ENCODE measurements around the gene ZNF681.
"Not testable (repeated sequence)": the region's sequence is repeated elsewhere in the genome, so short reads cannot be mapped to it uniquely, and the experiment has no call there.

Gene ZNF681

DNA sequence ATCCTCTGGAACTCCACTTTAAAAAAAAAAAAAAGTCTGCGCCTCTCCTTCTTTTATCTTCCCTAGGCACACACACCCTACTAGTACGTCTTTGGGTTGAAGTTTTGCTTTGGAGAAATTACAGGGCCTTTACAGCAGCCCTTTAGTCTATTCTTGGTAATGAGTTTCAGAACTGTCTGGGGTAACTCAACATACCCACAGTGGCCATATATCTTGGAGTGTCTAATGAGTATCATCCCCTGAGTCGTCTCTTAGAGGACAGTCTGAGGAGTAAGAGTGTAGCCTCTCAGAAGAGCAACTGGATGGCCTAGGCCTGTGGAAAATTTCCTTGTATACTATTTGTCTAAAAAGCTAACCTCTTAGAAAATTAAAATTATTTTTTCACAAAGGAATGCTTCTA, 6.1 kb upstream of the ZNF681 start:
- no peak overlapping the region for H3K4me3 ChIP-seq (ENCODE audit: low read length)

DNA sequence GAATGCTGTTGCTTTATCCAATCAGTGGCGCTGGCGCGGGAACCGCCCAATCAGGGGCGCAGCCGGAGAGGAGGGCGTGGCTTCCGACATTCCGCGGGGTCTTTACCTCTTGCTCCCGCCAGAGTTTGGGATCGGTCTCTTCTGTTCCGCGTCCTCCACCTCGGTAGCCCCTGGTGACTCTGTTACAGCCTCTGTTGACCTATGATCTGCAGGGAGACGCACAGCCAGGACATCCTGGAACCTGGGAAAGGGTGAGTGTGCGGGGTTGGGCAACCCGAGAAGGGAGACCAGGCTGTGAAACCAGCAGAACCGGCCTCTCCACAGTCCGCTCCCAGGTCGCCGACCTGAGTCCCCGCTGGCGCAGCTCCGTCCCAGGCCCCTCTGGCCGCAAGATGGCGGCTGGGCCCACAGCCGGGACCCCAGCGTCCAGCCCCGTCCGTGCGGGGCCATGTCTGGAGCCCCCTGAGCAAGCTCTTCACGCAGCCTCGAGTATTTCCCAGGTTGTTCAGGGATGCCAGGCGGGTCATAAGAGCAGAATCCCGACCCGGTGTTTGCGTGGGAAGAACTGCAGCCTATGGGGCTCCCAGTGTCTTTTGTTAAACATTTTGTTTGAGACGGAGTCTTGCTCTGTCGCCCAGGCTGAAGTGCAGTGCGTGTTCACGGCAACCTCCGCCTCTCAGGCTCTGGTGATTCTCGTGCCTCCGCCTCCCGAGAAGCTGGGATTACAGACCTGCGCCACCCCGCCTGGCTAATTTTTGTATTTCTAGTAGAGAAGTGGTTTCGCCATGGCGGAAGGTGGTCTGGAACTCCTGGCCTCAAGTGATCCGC, 4.4 kb upstream of the ZNF681 start:
- no peak for TF ChIP-seq ZNF274 (IDR thresholded peaks at IDR 0.05; ENCODE audit: low read depth, low read length)
- peak overlapping the region; percentile 68; the same call in 1 of the 2 replicates for H3K4me3 ChIP-seq (ENCODE audit: low read length)

More for the DNA sequence above, 6.1 kb upstream of the ZNF681 start:
- no peak for TF ChIP-seq ZNF274 (IDR thresholded peaks at IDR 0.05; ENCODE audit: low read depth, low read length)

DNA sequence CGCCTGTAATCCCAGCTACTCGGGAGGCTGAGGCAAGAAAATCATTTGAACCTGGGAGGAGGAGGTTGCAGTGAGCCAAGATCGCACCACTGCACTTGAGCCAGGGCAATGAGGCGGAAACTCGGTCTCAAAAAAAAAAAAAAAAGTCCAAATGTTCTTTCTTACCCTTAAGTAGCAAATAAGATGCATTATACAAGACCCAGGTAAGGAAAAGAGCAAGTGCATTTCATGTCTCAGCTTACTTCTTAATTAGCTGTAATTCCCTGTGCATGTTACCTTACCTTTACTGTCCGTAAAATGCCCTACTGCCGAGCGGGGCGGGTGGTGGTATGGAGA, 3.8 kb upstream of the ZNF681 start:
- peak overlapping the region; percentile 68; the same call in 1 of the 2 replicates for H3K4me3 ChIP-seq (ENCODE audit: low read length)
- TF ChIP-seq ZNF274 (IDR thresholded peaks at IDR 0.05; ENCODE audit: low read depth, low read length), result no peak

DNA sequence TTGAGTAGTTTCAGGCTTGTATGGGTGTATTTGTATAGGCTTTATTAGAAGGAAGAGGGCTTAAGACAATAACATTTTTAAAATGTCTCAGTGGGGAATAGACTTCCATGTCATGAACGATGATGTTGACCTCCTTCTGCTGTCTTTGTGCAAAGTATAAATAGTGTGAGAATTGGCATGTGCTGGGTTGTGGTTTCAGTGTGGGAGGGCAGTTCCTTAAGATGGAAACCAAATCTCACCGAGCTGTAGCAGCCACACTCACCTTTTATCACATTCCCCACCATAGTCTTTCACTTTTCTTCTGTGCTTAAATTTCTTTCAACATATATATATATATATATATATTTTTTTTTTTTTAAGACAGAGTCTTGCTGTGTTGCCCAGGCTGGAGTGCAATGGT, 1.6 kb upstream of the ZNF681 start:
- not testable (repeated sequence) for H3K4me3 ChIP-seq (ENCODE audit: low read length)

DNA sequence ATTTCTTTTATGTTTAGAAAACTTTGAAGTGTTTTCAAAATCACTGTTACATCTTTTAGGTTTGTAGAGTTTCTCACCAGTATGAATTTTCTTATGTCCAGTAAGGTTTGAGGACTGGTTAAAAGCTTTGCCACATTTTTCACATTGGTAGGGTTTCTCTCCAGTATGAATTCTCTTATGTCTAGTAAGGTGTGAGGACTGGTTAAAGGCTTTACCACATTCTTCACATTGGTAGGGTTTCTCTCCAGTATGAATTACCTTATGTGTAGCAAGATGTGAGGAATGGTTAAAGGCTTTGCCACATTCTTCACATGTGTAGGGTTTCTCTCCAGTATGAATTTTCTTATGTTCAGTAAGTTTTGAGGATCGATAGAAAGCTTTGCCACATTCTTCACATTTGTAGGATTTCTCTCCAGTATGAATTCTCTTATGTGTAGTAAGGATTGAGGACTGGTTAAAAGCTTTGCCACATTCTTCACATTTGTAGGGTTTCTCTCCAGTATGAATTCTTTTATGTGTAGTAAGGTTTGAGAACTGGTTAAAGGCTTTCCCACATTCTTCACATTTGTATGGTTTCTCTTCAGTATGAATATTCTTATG, 15.0 kb downstream of the ZNF681 start:
- TF ChIP-seq ZNF274 (IDR thresholded peaks at IDR 0.05; ENCODE audit: low read depth, low read length), result peak; percentile 34; the same call in 1 of the 2 replicates
- not testable (repeated sequence) for H3K4me3 ChIP-seq (ENCODE audit: low read length)

DNA sequence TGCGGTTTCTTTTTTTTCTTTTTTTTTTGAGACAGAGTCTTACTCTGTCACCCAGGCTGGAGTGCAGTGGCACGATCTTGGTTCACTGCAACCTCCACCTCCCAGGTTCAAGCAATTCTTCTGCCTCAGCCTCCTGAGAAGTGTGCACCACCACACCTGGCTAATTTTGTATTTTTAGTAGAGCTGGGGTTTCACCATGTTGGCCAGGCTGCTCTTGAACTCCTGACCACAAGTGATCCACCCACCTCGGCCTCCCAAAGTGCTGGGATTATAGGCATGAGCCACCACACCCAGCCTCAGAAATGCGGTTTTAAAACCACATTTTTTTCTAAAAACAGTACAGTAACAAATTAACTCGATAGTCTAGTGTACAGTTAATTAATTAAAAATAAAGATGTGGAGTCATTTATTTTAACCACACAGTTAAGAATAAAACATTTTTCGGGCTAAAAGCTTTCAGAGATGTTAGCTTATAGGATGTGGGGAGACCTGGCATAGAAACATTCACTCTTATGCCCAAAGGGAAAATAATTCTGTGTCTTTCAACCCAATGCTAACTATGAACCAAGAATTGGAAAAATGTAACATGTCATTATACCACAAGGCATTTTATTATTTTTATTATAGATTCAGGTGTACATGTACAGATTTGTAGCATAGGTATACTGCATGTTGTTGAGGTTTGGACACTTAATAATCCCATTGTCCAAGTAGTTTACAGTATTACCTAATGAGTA, 27.8 kb downstream of the ZNF681 start:
- not testable (repeated sequence) for H3K4me3 ChIP-seq (ENCODE audit: low read length)

DNA sequence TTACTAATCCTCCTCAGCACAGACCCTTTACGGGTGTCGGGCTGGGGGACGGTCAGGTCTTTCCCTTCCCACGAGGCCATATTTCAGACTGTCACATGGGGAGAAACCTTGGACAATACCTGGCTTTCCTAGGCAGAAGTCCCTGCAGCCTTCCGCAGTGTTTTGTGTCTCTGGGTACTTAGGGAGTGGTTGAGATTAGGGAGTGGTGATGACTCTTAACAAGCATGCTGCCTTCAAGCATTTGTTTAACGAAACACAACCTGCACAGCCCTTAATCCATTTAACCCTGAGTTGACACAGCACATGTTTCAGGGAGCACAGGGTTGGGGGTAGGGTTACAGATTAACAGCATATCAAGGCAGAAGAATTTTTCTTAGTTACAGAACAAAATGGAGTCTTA, 34.5 kb downstream of the ZNF681 start:
- not testable (repeated sequence) for H3K4me3 ChIP-seq (ENCODE audit: low read length)

DNA sequence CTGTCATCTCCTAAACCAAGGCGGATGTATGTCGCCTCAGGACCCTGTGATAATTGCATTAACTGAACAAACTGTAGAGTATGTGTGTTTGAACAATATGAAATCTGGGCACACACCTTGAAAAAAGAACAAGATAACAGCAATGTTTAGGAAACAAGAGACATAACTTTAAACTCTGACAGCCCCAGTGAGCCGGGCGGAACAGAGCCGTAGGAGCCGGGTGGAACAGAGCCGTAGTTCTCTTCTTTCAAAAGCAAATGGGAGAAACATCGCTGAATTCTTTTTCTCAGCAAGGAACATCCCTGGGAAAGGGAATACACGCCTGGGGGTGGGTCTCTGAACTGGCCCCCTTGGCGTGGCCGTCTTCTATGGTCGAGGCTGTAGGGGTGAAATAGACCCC, 39.9 kb downstream of the ZNF681 start:
- no peak overlapping the region for H3K4me3 ChIP-seq (ENCODE audit: low read length)
- TF ChIP-seq ZNF274 (IDR thresholded peaks at IDR 0.05; ENCODE audit: low read depth, low read length), result no peak

DNA sequence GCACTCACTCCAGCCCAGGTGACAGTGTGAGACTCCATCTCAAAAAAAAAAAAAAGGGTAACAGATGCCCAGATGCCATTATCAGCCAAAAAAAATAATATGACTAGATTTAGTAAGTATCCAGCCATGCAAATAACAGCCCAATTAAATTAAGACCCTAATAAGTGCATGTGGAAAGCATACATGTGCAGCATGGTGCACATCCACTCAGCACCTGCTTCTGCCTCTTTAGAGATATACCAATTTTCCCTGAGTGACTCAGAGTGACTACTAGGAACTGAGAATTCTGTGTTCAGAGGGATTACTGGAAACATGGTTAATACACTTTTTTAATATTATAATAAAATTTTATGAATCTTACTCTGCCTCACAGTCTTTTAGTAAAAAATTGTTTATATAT, 41.9 kb downstream of the ZNF681 start:
- no peak overlapping the region for H3K4me3 ChIP-seq (ENCODE audit: low read length)
- no peak for TF ChIP-seq ZNF274 (IDR thresholded peaks at IDR 0.05; ENCODE audit: low read depth, low read length)

DNA sequence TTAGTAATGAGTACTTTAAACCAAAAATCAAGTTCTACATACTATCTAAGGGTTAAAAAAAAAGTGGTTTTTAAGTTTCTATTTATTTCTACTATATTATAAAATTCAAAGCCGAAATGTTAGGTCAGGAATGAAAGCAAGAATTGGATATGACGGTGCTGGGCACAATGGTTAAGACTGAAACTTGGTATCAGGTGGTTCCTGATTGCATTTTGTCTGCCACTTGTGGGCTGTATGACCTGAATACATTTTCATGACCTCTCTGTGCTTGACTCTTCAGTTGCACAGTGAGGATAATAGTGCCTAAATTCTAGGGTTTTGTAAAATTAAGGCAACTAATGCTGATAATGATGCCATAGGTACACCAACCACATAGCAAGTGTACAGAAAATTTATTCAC, 49.3 kb downstream of the ZNF681 start:
- H3K4me3 ChIP-seq (ENCODE audit: low read length), result no peak overlapping the region
- no peak for TF ChIP-seq ZNF274 (IDR thresholded peaks at IDR 0.05; ENCODE audit: low read depth, low read length)

DNA sequence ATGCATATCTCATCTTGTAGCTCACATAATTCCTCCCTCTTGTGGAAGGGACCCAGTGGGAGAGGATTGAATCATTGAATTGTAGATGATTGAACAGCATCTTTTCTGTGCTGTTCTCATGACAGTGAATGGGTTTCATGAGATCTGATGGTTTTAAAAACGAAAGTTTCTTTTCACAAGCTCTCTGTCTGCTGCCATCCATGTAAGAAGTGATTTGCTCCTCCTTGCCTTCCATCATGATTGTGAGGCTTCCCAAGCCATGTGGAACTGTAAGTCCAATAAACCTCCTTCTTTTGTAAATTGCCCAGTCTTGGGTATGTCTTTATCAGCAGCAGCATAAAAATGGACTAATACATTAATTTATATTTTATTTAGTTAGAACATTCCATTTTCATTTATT, 52.0 kb downstream of the ZNF681 start:
- TF ChIP-seq ZNF274 (IDR thresholded peaks at IDR 0.05; ENCODE audit: low read depth, low read length), result no peak
- no peak overlapping the region for H3K4me3 ChIP-seq (ENCODE audit: low read length)

DNA sequence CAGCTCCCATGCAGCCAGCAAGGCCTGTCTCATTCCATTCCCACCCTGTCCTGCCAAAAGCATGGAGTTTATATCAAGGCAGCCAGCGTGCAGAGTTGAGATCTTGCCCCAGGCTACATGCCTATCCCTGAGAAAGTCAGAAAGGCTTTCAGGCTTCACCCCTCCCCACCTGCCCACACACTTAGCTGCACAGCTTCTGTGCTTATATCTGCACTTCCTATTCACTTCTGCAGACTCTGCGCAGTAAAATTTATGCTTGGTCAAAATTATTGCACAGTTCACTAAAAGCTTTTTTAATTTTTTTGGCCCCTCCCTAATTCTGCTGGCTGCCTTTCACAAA, 59.2 kb downstream of the ZNF681 start:
- no peak overlapping the region for H3K4me3 ChIP-seq (ENCODE audit: low read length)
- TF ChIP-seq ZNF274 (IDR thresholded peaks at IDR 0.05; ENCODE audit: low read depth, low read length), result no peak

DNA sequence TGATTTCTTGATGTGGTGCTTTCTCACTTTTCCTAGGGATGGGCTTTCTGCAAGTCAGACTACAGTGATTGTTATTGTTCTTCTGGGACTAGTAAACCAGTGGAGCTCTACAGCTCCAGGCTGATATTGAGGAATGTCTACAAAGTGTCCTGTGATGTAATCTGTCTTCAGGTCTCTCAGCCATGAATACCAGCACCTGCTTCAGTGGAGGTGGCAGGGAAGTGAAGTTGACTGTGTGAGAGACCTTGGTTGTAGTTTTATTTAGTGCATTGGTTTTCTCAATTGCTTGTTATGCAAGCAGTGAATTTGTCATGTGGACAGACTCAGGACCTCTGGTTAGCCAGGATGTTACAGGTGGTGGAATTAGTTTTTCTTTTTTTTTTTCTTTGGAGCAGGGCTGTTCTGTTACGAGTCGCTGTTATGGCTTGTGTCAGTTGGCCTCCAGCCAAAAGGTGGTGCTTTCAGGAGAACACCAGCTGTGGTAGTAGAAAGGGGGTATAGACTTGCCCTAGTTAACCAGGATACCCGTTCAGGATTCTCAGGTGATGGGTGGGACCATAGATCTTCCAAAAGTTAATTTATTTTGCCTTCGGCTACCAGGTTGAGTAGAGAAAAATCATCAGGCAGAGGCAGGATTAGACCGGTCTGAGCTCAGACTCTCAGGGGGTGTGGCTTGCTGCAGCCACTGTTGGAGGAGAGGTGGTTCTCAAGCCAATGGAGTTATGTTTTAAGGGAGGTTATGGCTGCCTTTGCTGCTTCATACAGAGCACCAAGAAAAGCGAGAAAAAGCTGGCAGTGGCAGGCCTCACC, 59.8 kb downstream of the ZNF681 start:
- no peak overlapping the region for H3K4me3 ChIP-seq (ENCODE audit: low read length)
- no peak for TF ChIP-seq ZNF274 (IDR thresholded peaks at IDR 0.05; ENCODE audit: low read depth, low read length)

DNA sequence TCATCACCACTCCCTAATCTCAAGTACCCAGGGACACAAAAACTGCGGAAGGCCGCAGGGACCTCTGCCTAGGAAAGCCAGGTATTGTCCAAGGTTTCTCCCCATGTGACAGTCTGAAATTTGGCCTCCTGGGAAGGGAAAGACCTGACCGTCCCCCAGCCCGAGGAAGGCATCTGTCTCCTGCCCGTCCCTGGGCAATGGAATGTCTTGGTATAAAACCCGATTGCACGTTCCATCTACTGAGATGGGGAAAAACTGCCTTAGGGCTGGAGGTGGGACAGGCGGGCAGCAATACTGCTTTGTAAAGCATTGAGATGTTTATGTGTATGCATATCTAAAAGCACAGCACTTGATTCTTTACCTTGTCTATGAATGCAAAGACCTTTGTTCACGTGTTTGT, 65.8 kb downstream of the ZNF681 start:
- H3K4me3 ChIP-seq (ENCODE audit: low read length), result not testable (repeated sequence)

Measured in GM08714 (cell line).